Caki2 (cell line): ENCODE results near the gene ZC4H2. TPM values are rescaled to one million over a fixed set of nuclear protein-coding genes. Genes with fewer than 3 reads are reported as not detected.
A peak's percentile ranks its signal among the peaks of the same experiment; 100 is the strongest.
"Not testable (repeated sequence)": the region's sequence is repeated elsewhere in the genome, so short reads cannot be mapped to it uniquely, and the experiment has no call there.

Experiments
- DNase-seq: peaks from one replicate; pipeline ENCODE4 v3.0.0-alpha.2; 2015; ENCODE audit warnings: low read depth
- in situ Hi-C: cut with HindIII; loops from 2 replicates; pipeline ENCODE4 v1.10.0; 2016; ENCODE audit warnings: low sequenced_read_pairs, low pct_unique_long_range_greater_than_20kb, mixed read lengths
- total RNA-seq: library from RNA; depleted of rRNA; stranded (reverse); fragments of >200 nt; shearing (Covaris generic); gene quantifications from 2 replicates; pipeline ENCODE4 v1.2.3, GENCODE V29; 2014; ENCODE audit warnings: low replicate concordance; rRNA removed

The ZC4H2 gene
- total RNA-seq, result 10.8 and 23.6 TPM in 2 replicates

- peak; percentile 62 for DNase-seq
- in situ Hi-C loops, result no loop called here
Observed at GRCh38 chrX:64975989-64976672, at the start of gene ZC4H2. Gene ZC4H2, minus strand, starts transcription at chrX:64976450. Its CDS starts 73 bp downstream, at chrX:64976377.

- in situ Hi-C loops, result no loop called here
- DNase-seq, result no peak
Observed at GRCh38 chrX:65017451-65017850, 41.2 kb upstream of the ZC4H2 start.

GRCh38 chrX:65014230-65014629 is 38.0 kb upstream of the ZC4H2 start:
- in situ Hi-C loops, result no loop called here
- DNase-seq, result no peak

- in situ Hi-C loops, result no loop called here
Observed at GRCh38 chrX:65009459-65009858, 33.2 kb upstream of the ZC4H2 start.

GRCh38 chrX:65002208-65002607 is 26.0 kb upstream of the ZC4H2 start:
- DNase-seq, in situ Hi-C loops: not testable (repeated sequence)

More at GRCh38 chrX:65009459-65009858, 33.2 kb upstream of the ZC4H2 start:
- no peak for DNase-seq

- in situ Hi-C loops, result no loop called here
- no peak for DNase-seq
Observed at GRCh38 chrX:64996805-64997204, 20.6 kb upstream of the ZC4H2 start.

GRCh38 chrX:64994131-64994798 is 18.0 kb upstream of the ZC4H2 start:
- DNase-seq, result no peak
- in situ Hi-C loops, result no loop called here

- DNase-seq, result no peak
- in situ Hi-C loops, result no loop called here
Observed at GRCh38 chrX:64977830-64978229, 1.6 kb upstream of the ZC4H2 start.

GRCh38 chrX:64977051-64977450 is 801 bp upstream of the ZC4H2 start:
- in situ Hi-C loops, result no loop called here
- DNase-seq, result no peak

GRCh38 chrX:64976673-64977040 is 407 bp upstream of the ZC4H2 start:
- in situ Hi-C loops, result no loop called here
- no peak for DNase-seq

- DNase-seq, result peak; percentile 38
- in situ Hi-C loops, result no loop called here
Observed at GRCh38 chrX:64975491-64975890, 759 bp downstream of the ZC4H2 start.

GRCh38 chrX:64925480-64925879 is 50.8 kb downstream of the ZC4H2 start:
- in situ Hi-C loops, result no loop called here

GRCh38 chrX:64908121-64908520 is 68.1 kb downstream of the ZC4H2 start:
- DNase-seq, result no peak
- in situ Hi-C loops, result no loop called here

More at GRCh38 chrX:64925480-64925879, 50.8 kb downstream of the ZC4H2 start:
- no peak for DNase-seq

- in situ Hi-C loops, result no loop called here
- no peak for DNase-seq
Observed at GRCh38 chrX:64894454-64895038, 81.7 kb downstream of the ZC4H2 start.

- peak; percentile 1 for DNase-seq
- in situ Hi-C loops, result no loop called here
Observed at GRCh38 chrX:64885850-64886249, 90.4 kb downstream of the ZC4H2 start.

GRCh38 chrX:64878709-64879108 is 97.5 kb downstream of the ZC4H2 start:
- in situ Hi-C loops, DNase-seq: not testable (repeated sequence)

- in situ Hi-C loops, result no loop called here
- no peak for DNase-seq
Observed at GRCh38 chrX:64867217-64867616, 109.0 kb downstream of the ZC4H2 start.
